HG02840 (cell line): ENCODE results near the gene MDM4.

Experiments used
- ATAC-seq: cut with Tn5 transposase; IDR thresholded peaks from one replicate; pipeline ENCODE4 v1.9.1; 2021; ENCODE audit warnings: mild to moderate bottlenecking, moderate library complexity, moderate number of reproducible peaks; ENCODE audit not compliant: unreplicated experiment, low FRiP score

Gene MDM4

GRCh38 chr1:204491655-204492054 lies 24.6 kb upstream of the MDM4 start:
- ATAC-seq, result no peak

GRCh38 chr1:204493145-204493983 lies 22.8 kb upstream of the MDM4 start:
- ATAC-seq, result no peak

- ATAC-seq, result peak; percentile 29
Measured at GRCh38 chr1:204493984-204494280, 22.3 kb upstream of the MDM4 start.

- peak; percentile 68 for ATAC-seq
Measured at GRCh38 chr1:204494281-204495077, 21.7 kb upstream of the MDM4 start, which contains the start of gene PIK3C2B. Gene PIK3C2B (minus strand): TSS chr1:204494805. CDS start chr1:204469802, 25,003 bp downstream.

GRCh38 chr1:204495078-204495753 lies 21.0 kb upstream of the MDM4 start:
- peak; percentile 32 for ATAC-seq

GRCh38 chr1:204495777-204496176 lies 20.4 kb upstream of the MDM4 start:
- ATAC-seq, result no peak

GRCh38 chr1:204498981-204499380 lies 17.2 kb upstream of the MDM4 start:
- no peak for ATAC-seq

- no peak for ATAC-seq
Measured at GRCh38 chr1:204499511-204500468, 16.4 kb upstream of the MDM4 start.

- no peak for ATAC-seq
Measured at GRCh38 chr1:204502241-204502640, 14.0 kb upstream of the MDM4 start.

GRCh38 chr1:204503122-204503912 lies 12.9 kb upstream of the MDM4 start:
- no peak for ATAC-seq

GRCh38 chr1:204503913-204504519 lies 12.2 kb upstream of the MDM4 start:
- ATAC-seq, result no peak

- no peak for ATAC-seq
Measured at GRCh38 chr1:204505674-204506200, 10.5 kb upstream of the MDM4 start.

GRCh38 chr1:204506201-204506968 lies 9.8 kb upstream of the MDM4 start:
- peak; percentile 69 for ATAC-seq

- ATAC-seq, result peak; percentile 56
Measured at GRCh38 chr1:204506969-204507316, 9.3 kb upstream of the MDM4 start.

- ATAC-seq, result peak; percentile 1
Measured at GRCh38 chr1:204507317-204508105, 8.7 kb upstream of the MDM4 start.

- no peak for ATAC-seq
Measured at GRCh38 chr1:204509186-204509635, 7.0 kb upstream of the MDM4 start.

GRCh38 chr1:204511366-204511765 lies 4.8 kb upstream of the MDM4 start:
- no peak for ATAC-seq
